ENCODE measurements around the gene ZP1.

GRCh38 chr11:60912223-60912850, 45.0 kb downstream of the ZP1 start:
- TF ChIP-seq CTCF (IDR thresholded peaks at IDR 0.05 in 8 of 11, conservative IDR thresholded peaks at IDR 0.05 in 3 of 11) (no peak), POLR2AphosphoS5 (IDR thresholded peaks at IDR 0.05) (no peak)

Measured in spleen (tissue), 7 donors.